ENCODE results near the gene MAML2.

DNA sequence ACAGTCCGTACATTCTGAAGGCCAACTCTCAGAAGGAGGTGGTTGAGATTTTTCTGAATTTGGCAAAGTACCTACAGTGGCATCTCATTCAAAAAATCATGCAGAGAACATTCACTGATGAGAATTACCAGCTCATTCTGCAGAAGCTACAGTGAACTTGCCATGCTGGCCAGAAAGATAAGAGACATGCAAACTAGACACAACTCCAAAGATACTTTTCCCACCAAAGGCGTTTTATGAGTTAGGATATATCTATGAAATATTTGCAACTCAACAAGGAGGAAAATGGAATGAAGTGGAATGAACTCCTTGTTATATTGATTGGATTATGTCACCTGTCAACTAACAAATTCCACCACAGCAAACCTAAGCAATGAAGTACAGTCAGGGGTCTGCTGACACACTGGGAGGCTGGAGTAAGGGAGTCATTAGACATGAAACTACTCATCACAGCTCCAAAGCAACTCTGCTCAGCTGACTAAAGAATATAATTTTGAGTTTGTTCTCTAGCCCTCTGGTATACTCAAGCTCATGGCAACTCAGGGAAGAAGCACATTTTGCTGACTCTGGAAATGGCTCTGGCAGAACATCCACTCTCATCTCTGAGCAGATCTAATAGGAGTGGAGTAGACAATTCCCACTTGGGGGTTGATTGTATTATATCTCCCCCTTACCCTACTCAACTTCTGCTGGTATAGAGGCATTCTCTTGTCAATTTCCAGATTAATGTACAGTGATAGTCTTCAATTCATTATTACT is 22.9 kb downstream of the MAML2 start:
- TF ChIP-seq POLR2AphosphoS5 (IDR thresholded peaks at IDR 0.05; ENCODE audit: control insufficient read depth, insufficient read depth, low read depth, low read length), result no peak
- TF ChIP-seq FOXK2 (conservative IDR thresholded peaks at IDR 0.05 in 1 of 2, IDR thresholded peaks at IDR 0.05 in 1 of 2; ENCODE audit: low read depth in 2 of 2), result no peak

All from K562 (cell line).